Ovary (tissue), 3 donors: ENCODE data around the gene RBMS1.

Source experiments
- CTCF ChIP-seq, 3 donors: fragments of 450-650 bp in 2 of 3; fragments of 200-600 bp in 1 of 3; IDR thresholded peaks; one replicate each; pipeline versions ENCODE4 v1.5.1 to v1.8.0; 2016 to 2022; ENCODE audit warnings: antibody characterized with exemption in 3 of 3, mild to moderate bottlenecking in 1 of 3
- EP300 ChIP-seq: sonication (generic); formaldehyde crosslinking; IDR thresholded peaks from one replicate; pipeline ENCODE4 v1.6.1; 2017; ENCODE audit warnings: antibody characterized with exemption
- POLR2A ChIP-seq: fragments of 450-650 bp; IDR thresholded peaks from one replicate; pipeline ENCODE4 v1.6.1; 2017; ENCODE audit warnings: antibody characterized with exemption, mild to moderate bottlenecking, moderate library complexity
- donor health status: DM: no; HTN: no; CAD: no.

GRCh38 chr2:160275656-160276055 is 218.0 kb downstream of the RBMS1 start:
- TF ChIP-seq EP300 (no peak), CTCF (IDR thresholded peaks at IDR 0.05) (no peak), POLR2A (no peak)
